ENCODE data around the gene B4GALNT4.

B4GALNT4 gene

GRCh38 chr11:403021-403760 lies 33.9 kb downstream of the B4GALNT4 start:
- DNase-seq (ENCODE audit: low spot score) = no peak
- in situ Hi-C loops (cut with MboI; ENCODE audit: low pct_unique_long_range_greater_than_20kb, low sequenced_read_pairs, unreplicated experiment) = no loop called here
- no peak for TF ChIP-seq CTCF (IDR thresholded peaks at IDR 0.05; ENCODE audit: extremely low read depth, insufficient read depth, missing control alignments)

GRCh38 chr11:403761-404431 lies 34.6 kb downstream of the B4GALNT4 start:
- in situ Hi-C loops (cut with MboI; ENCODE audit: low pct_unique_long_range_greater_than_20kb, low sequenced_read_pairs, unreplicated experiment) = no loop called here
- DNase-seq (ENCODE audit: low spot score) = no peak
- TF ChIP-seq CTCF (IDR thresholded peaks at IDR 0.05; ENCODE audit: extremely low read depth, insufficient read depth, missing control alignments) = no peak

- in situ Hi-C loops (cut with MboI; ENCODE audit: low pct_unique_long_range_greater_than_20kb, low sequenced_read_pairs, unreplicated experiment) = no loop called here
- TF ChIP-seq CTCF (IDR thresholded peaks at IDR 0.05; ENCODE audit: extremely low read depth, insufficient read depth, missing control alignments) = no peak
- no peak for DNase-seq (ENCODE audit: low spot score)
Measured at GRCh38 chr11:404551-405264, 35.4 kb downstream of the B4GALNT4 start.

GRCh38 chr11:405323-405953 lies 36.1 kb downstream of the B4GALNT4 start:
- no peak for DNase-seq (ENCODE audit: low spot score)
- in situ Hi-C loops (cut with MboI; ENCODE audit: low pct_unique_long_range_greater_than_20kb, low sequenced_read_pairs, unreplicated experiment) = no loop called here
- no peak for TF ChIP-seq CTCF (IDR thresholded peaks at IDR 0.05; ENCODE audit: extremely low read depth, insufficient read depth, missing control alignments)

GRCh38 chr11:405954-406795 lies 36.9 kb downstream of the B4GALNT4 start:
- in situ Hi-C loops (cut with MboI; ENCODE audit: low pct_unique_long_range_greater_than_20kb, low sequenced_read_pairs, unreplicated experiment) = no loop called here
- TF ChIP-seq CTCF (IDR thresholded peaks at IDR 0.05; ENCODE audit: extremely low read depth, insufficient read depth, missing control alignments) = no peak
- DNase-seq (ENCODE audit: low spot score) = no peak
